Measurements from ENCODE around the gene ZNF76.

The ZNF76 gene

GRCh38 chr6:35343835-35344550 is 84.5 kb downstream of the ZNF76 start:
- H3K4me3 ChIP-seq (ENCODE audit: low read length), result peak overlapping the region; percentile 91
- DNase-seq (ENCODE audit: low read depth), result no peak
- TF ChIP-seq CTCF (conservative IDR thresholded peaks at IDR 0.05; ENCODE audit: low read depth, low read length), result no peak
